ENCODE data around the gene CILP2. TPM values are rescaled to one million over a fixed set of nuclear protein-coding genes. Genes with fewer than 3 reads are reported as not detected.

Gene CILP2
- total and polyA plus RNA-seq, 4 donors = 0.08 to 0.42 (median 0.09) TPM; not detected in 1

DNA sequence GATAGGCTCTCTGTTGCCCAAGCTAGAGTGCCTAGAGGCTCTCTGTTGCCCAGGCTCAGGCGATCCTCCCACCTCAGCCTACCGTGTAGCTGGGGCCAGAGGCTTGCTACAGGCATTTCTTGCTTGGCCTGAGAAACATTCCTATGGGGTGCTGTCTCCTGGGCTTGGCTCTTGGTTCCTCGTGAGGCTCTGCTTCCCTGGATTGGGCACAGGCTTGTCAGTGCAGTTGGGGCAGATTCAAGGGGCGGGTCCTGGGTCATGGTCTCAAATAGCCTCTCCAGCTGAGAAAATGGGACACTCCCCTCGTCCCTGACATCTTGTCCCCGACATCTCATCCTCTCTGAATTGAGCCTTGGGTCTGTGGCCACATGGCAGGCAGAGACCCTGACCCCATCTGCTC, 27.6 kb upstream of the CILP2 start:
- Histone ChIP-seq H3K9ac (ENCODE audit: low read depth in 1 of 2, low read length in 2 of 2) (no peak overlapping the region), H3K4me1 (ENCODE audit: control insufficient read depth in 4 of 4, insufficient read depth in 4 of 4, low read length in 3 of 4) (peaks cover 2 to 4% (median 3%) of the 10 kb centered on the region in 4 donors), H3K4me3 (ENCODE audit: low read depth in 1 of 3, low read length in 3 of 3) (no peak overlapping the region), H3K27me3 (ENCODE audit: control insufficient read depth in 4 of 4, insufficient read depth in 4 of 4, low read length in 3 of 4) (no peaks in the 10 kb centered on the region), H3K9me3 (ENCODE audit: control insufficient read depth in 4 of 4, low read length in 3 of 4) (no peaks in the 10 kb centered on the region), H3K36me3 (ENCODE audit: control insufficient read depth in 4 of 4, insufficient read depth in 3 of 4, low read depth in 1 of 4, low read length in 3 of 4) (peaks cover 4 to 17% (median 6%) of the 10 kb centered on the region in 4 donors), H3K27ac (ENCODE audit: low read depth in 1 of 2, low read length in 2 of 2) (no peak overlapping the region)
- DNase-seq (ENCODE audit: low spot score) = no peak
- 37% methylated on average over 6 of the region's 6 CpGs for WGBS
- TF ChIP-seq SP1 (IDR thresholded peaks at IDR 0.05) (no peak), GABPA (IDR thresholded peaks at IDR 0.05 in 1 of 2, conservative IDR thresholded peaks at IDR 0.05 in 1 of 2) (no peak), CTCF (IDR thresholded peaks at IDR 0.05; ENCODE audit: low read depth, low read length, missing input control) (no peak), NR2F2 (IDR thresholded peaks at IDR 0.05) (no peak), EGR1 (IDR thresholded peaks at IDR 0.05; ENCODE audit: low read depth in 2 of 2) (no peak), JUND (IDR thresholded peaks at IDR 0.05) (no peak), FOXA2 (IDR thresholded peaks at IDR 0.05) (no peak), RXRA (IDR thresholded peaks at IDR 0.05) (no peak), YY1 (IDR thresholded peaks at IDR 0.05) (no peak), RAD21 (IDR thresholded peaks at IDR 0.05) (no peak), TAF1 (conservative IDR thresholded peaks at IDR 0.05) (no peak), FOXA1 (IDR thresholded peaks at IDR 0.05) (no peak), HNF4G (IDR thresholded peaks at IDR 0.05) (no peak), HNF4A (conservative IDR thresholded peaks at IDR 0.05) (no peak)
- TF ChIP-seq, protein P1, sequence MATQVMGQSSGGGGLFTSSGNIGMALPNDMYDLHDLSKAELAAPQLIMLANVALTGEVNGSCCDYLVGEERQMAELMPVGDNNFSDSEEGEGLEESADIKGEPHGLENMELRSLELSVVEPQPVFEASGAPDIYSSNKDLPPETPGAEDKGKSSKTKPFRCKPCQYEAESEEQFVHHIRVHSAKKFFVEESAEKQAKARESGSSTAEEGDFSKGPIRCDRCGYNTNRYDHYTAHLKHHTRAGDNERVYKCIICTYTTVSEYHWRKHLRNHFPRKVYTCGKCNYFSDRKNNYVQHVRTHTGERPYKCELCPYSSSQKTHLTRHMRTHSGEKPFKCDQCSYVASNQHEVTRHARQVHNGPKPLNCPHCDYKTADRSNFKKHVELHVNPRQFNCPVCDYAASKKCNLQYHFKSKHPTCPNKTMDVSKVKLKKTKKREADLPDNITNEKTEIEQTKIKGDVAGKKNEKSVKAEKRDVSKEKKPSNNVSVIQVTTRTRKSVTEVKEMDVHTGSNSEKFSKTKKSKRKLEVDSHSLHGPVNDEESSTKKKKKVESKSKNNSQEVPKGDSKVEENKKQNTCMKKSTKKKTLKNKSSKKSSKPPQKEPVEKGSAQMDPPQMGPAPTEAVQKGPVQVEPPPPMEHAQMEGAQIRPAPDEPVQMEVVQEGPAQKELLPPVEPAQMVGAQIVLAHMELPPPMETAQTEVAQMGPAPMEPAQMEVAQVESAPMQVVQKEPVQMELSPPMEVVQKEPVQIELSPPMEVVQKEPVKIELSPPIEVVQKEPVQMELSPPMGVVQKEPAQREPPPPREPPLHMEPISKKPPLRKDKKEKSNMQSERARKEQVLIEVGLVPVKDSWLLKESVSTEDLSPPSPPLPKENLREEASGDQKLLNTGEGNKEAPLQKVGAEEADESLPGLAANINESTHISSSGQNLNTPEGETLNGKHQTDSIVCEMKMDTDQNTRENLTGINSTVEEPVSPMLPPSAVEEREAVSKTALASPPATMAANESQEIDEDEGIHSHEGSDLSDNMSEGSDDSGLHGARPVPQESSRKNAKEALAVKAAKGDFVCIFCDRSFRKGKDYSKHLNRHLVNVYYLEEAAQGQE (IDR thresholded peaks at IDR 0.05) = no peak
- TF ChIP-seq, protein P2, sequence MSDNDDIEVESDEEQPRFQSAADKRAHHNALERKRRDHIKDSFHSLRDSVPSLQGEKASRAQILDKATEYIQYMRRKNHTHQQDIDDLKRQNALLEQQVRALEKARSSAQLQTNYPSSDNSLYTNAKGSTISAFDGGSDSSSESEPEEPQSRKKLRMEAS (IDR thresholded peaks at IDR 0.05) = no peak
- TF ChIP-seq, protein P3, sequence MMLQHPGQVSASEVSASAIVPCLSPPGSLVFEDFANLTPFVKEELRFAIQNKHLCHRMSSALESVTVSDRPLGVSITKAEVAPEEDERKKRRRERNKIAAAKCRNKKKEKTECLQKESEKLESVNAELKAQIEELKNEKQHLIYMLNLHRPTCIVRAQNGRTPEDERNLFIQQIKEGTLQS (IDR thresholded peaks at IDR 0.05) = no peak
- TF ChIP-seq, protein P4, sequence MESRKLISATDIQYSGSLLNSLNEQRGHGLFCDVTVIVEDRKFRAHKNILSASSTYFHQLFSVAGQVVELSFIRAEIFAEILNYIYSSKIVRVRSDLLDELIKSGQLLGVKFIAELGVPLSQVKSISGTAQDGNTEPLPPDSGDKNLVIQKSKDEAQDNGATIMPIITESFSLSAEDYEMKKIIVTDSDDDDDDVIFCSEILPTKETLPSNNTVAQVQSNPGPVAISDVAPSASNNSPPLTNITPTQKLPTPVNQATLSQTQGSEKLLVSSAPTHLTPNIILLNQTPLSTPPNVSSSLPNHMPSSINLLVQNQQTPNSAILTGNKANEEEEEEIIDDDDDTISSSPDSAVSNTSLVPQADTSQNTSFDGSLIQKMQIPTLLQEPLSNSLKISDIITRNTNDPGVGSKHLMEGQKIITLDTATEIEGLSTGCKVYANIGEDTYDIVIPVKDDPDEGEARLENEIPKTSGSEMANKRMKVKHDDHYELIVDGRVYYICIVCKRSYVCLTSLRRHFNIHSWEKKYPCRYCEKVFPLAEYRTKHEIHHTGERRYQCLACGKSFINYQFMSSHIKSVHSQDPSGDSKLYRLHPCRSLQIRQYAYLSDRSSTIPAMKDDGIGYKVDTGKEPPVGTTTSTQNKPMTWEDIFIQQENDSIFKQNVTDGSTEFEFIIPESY (IDR thresholded peaks at IDR 0.05) = no peak

Measured in liver (tissue), 9 donors.